Activated CD8-positive, alpha-beta memory T cell treated with anti-CD3 and anti-CD28 coated beads, Interleukin-2, amount 50 U/mL, for 1 hour (primary cell): ENCODE data around the gene PIF1.

ENCODE experiments used
- DNase-seq: peaks from one replicate; pipeline ENCODE4 v3.0.0-alpha.2; 2020; ENCODE audit errors: extremely low read depth

The PIF1 gene

DNA sequence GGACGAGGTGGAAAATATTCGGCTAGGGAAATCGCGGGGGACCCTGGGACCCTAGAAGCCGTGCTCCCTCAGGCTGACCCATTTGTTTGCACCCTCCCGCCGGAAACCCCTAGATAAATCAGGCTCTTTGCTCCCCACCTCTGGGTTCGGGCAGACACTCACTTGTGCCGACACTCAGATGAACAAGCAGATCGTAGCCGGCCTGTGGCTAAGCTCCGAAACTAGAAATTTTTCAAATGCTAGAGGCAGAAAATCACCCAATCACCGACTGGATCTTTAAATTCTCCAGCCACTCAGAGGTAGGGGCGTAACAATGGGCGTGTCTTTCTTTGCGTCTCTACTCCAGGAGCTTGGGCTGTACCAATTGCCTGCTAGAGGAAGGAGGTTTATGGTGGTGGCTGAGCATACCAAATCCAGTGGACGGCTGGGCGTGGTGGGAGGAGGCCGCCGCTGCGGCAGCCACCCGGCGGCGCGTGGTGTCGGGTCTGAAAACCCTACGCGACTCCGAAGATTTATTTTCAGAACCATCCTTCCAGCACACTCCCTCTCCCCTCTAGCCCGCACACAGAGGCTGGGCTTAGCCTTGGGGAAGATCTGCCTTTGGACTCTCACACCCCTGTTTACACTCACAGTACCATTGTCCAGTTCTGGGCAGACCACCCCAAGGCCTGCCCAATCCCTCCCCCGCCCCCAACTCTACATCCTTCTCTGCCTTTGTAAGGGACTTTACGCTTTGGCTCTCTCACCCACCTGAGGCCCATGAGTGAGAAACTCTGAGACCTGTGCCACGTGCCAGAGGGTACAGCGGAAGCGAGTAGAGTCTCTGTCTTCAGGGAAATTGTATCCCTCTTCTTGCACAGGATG lies at the start of gene PIF1:
Gene PIF1 (minus strand): TSS at position 217 of the 864 bp plus-strand sequence. CDS start 1,312 bp downstream, outside the sequence.
- peak; percentile 84 for DNase-seq

DNA sequence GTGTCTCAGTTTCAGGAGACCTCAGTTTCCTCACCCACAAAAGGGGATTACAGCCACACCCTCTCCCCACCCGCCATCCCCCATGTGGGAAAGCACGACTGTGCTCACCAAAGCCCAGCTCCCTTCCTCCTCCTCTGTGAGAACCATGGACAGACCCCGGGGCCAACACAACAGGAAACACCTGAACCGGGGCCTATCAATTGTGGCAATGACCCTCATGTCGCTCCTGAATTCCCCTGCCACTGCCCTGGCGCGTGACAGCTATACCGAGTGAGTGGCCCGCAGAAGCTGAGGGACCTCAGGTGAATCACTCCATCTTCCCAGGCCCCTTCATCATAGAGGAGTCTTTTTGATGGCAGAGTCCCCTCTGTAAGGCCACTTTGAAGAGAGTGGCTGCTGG lies 44.9 kb upstream of the PIF1 start:
- no peak for DNase-seq

DNA sequence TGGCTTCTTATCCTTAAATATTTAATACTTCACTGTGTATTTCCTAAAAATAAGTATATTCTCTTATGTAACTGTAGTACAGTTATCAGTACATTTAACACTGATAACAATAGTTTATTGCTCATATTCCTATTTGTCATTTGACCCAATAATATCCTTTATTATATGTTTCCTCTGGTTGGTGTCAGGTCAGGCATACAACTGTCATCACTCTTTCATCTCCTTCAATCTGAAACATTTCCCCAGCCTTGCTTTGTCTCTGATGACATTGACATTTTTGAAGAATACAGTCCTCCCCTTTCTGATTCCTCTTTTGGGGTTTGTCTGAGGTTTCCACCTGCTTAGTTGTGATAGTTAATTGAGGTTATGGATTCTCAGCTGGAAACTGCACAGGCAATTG lies 44.1 kb upstream of the PIF1 start:
- no peak for DNase-seq

DNA sequence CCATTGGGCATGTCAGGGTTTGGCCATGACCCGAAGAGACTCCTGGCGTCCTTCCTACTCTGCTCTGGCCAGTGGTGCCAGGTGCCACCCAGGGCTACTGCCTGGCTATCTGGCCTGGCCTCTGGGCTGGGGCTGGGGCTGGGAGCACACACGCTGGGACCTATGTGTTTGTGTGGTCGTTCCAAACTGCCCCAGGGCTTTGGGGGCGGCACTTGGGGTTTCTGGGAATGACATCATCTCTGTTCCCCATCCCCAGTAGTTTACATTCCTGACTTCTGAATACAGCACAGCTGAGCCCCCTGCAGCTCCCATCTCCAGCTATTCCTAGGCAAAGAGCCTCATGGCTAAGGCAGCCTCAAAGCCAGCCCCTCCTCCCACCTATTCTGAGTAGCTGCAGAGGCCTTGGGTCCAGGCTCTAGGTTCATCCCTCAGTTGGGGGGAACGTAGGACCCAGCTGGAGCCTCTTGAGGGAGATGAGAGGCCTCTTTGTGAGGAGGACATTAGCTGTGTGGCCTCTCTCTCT lies 40.6 kb upstream of the PIF1 start:
- DNase-seq = no peak

DNA sequence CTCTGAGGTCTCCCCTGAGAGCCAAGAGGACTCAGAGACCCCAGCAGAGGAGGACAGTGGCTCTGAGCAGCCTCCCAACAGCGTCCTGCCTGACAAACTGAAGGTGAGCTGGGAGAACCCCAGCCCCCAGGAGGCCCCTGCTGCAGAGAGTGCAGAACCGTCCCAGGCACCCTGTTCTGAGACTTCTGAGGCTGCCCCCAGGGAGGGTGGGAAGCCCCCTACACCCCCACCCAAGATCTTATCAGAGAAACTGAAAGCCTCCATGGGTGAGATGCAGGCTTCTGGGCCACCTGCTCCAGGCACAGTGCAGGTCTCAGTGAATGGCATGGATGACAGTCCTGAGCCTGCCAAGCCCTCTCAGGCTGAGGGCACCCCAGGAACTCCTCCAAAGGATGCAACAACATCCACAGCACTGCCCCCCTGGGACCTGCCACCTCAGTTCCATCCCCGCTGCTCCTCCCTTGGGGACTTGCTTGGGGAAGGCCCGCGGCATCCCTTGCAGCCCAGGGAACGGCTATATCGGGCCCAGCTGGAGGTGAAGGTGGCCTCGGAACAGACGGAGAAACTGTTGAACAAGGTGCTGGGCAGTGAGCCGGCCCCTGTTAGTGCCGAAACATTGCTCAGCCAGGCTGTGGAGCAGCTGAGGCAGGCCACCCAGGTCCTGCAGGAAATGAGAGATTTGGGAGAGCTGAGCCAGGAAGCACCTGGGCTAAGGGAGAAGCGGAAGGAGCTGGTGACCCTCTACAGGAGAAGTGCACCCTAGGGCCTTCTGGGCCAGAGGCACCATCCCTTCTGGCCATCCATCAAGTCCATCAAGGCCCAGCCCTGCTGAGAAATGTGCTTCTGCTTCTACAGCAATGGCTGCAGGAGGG lies 39.9 kb upstream of the PIF1 start:
- DNase-seq = no peak

- no peak for DNase-seq
Measured at GRCh38 chr15:64864068-64864467, 38.6 kb upstream of the PIF1 start.

DNA sequence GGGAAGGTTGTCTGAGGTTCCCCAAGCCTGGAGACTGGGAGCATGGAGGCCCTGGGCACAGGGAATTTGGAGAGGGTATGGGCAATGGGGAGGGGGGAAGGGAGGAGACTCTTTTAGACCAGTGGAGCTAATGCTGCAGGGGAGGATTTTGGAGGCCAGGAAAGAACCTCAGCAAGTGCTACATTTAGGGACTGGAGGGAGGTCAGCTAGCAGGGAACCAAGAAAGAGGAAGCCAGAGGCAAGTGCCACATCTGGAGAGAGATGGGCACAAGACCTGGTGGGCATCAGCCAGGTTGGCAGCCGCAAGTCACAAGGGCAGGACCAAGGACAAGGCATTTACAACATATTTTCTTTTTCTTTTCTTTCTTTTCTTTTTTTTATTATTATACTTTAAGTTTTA lies 37.0 kb upstream of the PIF1 start:
- DNase-seq = no peak

GRCh38 chr15:64861960-64862359 lies 36.5 kb upstream of the PIF1 start:
- no peak for DNase-seq

GRCh38 chr15:64861331-64861730 lies 35.9 kb upstream of the PIF1 start:
- no peak for DNase-seq

- DNase-seq = no peak
Measured at GRCh38 chr15:64859226-64859625, 33.8 kb upstream of the PIF1 start.

DNA sequence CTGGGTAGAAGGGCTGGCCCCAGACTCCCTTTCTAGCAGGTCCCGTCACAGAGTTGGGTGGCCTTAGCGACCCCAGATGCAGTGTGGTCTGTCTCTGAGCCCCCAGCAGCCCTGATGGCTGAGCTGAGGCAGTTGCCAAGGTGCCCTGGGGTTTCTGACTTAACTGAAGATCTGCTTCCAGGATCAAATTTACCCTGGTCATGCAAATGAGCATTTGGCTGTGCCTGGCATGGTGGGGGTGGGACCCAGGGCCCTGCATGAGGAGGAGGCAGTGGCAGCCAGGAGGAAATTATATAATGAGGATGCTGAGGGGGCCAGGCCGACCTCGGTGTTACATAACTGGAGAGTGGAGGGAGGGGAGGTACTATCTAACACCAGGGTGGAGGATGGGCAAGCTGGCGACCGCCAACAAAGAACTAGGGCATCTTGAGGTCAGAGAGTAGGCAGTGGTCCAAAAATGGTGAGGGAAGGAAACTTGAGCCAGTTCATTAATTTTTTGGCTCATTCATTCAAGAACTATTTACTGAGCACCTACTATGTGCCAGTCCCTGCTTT lies 32.7 kb upstream of the PIF1 start:
- DNase-seq = no peak

- DNase-seq = no peak
Measured at GRCh38 chr15:64857421-64857820, 32.0 kb upstream of the PIF1 start.

DNA sequence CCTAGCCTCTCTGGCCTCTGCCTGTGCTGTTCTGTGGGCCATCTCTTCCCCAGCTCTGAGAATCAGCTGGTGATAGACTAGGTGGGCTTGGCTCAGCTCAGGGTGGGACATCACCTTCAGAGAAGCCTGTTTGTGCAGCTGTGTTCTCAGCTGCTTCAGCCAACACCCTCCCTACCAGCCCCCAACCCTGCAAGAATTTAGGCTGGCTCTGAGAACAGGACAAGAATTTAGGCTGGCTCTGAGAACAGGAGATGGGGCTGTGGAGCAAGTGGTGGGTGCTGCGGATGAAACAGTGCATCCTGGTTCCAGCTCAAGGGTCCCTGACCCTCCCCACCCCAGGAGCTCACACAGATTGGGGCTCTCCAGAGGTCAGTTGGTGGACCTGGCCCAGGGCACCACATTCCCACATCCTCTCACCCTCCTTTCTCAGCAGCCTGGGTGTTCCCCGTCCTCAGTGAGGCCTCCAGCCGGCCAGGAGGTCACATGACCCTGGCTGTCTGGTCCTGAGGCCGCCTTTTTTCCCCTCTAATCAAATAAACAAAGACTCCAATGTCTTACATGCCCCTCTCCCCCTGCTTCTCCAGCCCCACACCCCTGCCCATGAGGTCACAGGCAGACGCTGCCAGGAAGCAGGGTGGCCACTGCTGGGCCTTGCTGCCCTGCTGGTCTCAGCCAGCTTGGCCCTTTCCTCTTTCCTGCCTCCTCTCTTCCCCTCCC lies 31.1 kb upstream of the PIF1 start:
- no peak for DNase-seq

GRCh38 chr15:64855205-64855975 lies 29.9 kb upstream of the PIF1 start:
- no peak for DNase-seq

DNA sequence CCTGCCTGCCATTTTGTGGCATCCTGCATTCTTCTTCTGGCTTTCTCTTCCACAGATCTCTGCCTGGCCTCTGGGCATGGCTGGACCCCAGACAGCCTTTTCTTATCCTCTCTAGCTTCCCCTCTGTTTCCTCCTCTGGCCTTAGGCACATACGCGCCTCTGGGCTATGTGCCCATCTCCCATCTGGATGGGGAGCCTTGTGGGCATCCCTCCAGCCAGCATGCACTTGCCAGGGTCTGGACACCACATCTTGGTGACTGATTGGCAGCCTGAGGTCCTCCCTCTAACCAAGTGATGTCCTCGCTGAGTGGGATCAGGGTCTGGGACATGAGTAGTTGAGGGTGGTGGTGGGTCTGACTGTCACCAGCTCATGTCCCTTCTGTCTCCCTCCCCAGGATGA lies 29.1 kb upstream of the PIF1 start:
- DNase-seq = no peak

DNA sequence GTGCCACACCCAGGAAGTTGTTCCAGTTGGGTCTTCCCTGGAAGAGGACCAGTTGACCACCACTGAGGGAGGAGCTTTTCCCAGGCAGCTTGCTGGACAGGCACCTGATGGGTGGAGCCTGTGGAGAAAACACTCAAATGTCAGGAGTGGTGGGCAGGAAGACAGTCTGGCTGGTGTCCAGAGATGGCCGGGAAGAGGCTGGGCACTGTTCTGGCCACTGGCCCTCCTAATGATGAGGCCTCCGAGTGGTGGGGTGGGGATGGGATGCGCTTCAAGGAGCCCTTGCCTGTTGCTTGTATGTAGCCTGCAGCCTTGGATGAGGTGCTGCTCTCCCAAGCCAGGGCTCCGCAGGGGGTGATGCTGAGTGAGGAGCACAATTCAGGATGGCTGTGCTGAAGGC lies 28.6 kb upstream of the PIF1 start:
- no peak for DNase-seq

GRCh38 chr15:64851503-64851840 lies 26.0 kb upstream of the PIF1 start:
- DNase-seq = no peak

- DNase-seq = no peak
Measured at GRCh38 chr15:64850778-64851502, 25.5 kb upstream of the PIF1 start.

DNA sequence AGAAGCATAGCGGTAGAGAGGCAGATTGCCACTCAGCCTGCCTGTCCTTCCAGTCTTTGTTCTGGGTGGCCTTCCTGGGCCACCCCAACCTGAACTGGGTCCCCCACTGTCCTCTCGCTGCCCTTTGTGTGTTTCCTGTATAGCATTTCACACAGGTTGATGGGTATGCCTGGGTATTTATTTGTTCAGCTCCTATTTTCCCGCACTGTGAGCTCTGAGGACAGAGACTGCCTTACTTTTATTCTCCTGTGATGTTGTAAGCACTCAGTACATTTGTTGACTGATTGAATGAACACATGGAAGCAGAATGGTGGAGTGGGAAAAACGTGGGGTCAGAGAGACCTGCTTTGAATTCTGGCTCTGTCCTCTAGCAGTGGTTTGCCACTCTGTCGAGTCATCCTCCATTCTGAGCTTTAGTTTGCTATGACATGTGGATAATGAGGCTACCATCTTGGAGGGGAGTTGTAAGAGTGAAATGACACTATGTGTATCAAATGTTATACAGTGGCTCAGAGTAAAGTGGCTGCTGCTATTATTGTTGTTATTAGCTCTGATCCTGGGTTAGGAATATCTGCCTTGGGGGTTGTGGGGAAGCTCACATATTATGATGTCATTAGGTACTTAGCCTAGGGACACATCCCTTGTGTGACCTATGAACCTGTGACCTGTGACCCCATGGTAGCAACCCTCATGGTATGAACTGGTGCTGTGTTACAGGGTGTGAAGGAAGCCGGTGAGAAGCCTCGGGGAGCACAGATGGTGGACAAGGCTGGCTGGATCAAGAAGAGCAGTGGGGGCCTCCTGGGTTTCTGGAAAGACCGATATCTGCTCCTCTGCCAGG lies 22.6 kb upstream of the PIF1 start:
- no peak for DNase-seq
